ENCODE measurements around the gene EDDM13.

DNA sequence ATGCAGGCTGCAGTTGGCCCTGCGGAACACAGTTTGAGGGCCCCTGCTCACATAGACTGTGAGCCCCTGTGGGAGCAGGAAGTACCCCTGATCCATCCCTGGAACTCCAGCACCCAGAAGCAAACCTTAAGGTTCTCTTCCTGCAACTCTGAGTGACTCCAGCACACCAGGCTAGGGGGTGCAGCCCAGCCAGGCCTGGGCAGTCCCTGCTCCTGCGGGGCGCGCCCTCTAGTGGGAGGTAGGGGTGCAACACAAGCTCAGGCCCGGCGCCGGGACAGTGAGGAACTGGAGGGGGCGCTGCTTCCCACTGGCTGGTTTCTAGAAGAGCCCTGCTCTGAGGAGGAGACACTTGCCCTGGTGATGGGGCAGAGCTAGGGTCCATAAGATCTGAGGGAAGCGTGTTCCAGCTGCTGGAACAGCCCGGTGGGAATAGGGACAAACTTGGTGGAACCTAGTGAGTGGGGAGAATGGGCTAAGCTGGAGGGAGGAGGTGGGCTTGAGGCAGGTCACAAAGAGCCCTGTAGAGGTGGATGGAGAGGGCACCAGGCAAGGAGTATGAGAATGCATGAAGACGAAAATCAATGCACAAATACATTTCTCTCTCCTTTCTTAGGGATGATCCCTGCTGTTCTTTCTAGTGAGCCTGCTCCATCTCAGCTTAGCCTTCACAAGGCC lies 37.1 kb downstream of the EDDM13 start:
- TF ChIP-seq, protein P1, sequence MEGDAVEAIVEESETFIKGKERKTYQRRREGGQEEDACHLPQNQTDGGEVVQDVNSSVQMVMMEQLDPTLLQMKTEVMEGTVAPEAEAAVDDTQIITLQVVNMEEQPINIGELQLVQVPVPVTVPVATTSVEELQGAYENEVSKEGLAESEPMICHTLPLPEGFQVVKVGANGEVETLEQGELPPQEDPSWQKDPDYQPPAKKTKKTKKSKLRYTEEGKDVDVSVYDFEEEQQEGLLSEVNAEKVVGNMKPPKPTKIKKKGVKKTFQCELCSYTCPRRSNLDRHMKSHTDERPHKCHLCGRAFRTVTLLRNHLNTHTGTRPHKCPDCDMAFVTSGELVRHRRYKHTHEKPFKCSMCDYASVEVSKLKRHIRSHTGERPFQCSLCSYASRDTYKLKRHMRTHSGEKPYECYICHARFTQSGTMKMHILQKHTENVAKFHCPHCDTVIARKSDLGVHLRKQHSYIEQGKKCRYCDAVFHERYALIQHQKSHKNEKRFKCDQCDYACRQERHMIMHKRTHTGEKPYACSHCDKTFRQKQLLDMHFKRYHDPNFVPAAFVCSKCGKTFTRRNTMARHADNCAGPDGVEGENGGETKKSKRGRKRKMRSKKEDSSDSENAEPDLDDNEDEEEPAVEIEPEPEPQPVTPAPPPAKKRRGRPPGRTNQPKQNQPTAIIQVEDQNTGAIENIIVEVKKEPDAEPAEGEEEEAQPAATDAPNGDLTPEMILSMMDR (conservative IDR thresholded peaks at IDR 0.05; ENCODE audit: low read depth, low read length): peak; percentile 100
- TF ChIP-seq EZH2phosphoT487 (IDR thresholded peaks at IDR 0.05; ENCODE audit: borderline replicate concordance, low read length): no peak
